ENCODE measurements around the gene CERK.

- no peak for TF ChIP-seq CTCF (IDR thresholded peaks at IDR 0.05)
- TF ChIP-seq REST (IDR thresholded peaks at IDR 0.05; ENCODE audit: insufficient read depth in 1 of 2, low read depth in 2 of 2, low read length in 1 of 2) = no peak
- no peak for TF ChIP-seq POLR2AphosphoS5 (IDR thresholded peaks at IDR 0.05; ENCODE audit: low read depth, low read length)
- TF ChIP-seq TCF7L2 (IDR thresholded peaks at IDR 0.05; ENCODE audit: low read depth, low read length) = no peak
- TF ChIP-seq SIN3A (IDR thresholded peaks at IDR 0.05; ENCODE audit: borderline replicate concordance, insufficient read depth, low read depth, low read length) = no peak
Measured at GRCh38 chr22:46750863-46751443, 12.9 kb upstream of the CERK start.
